ENCODE measurements around the gene ZMYND19.

DNA sequence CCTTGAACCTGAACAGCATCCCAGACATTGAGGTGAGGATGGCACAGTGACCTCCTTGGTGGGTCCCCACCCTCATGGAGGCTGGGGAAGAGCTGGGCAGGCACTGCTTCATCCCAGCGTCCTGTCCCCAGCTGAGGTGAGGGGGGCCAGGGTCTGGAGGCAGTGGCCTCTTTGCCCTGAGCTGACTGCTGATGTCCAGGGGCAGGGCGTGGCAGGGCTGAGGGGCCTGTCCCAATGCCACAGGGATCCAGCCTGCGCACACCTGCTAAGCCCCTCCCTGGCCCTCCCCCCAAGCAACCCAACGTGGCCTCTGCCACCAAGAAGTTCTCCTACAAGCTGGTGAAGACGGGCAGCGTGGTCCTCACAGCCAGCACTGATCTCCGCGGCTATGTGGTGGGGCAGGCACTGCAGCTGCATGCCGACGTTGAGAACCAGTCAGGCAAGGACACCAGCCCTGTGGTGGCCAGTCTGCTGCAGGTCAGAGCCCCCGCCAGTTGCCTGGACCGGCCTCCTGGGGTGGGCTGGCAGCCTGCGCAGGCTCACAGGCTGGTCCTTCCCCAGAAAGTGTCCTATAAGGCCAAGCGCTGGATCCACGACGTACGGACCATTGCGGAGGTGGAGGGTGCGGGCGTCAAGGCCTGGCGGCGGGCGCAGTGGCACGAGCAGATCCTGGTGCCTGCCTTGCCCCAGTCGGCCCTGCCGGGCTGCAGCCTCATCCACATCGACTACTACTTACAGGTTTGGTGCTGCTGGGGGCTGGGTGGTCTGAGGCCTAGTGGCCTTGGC lies 23.6 kb upstream of the ZMYND19 start:
- TF ChIP-seq CTCF (conservative IDR thresholded peaks at IDR 0.05; ENCODE audit: low read depth, low read length), result no peak
- TF ChIP-seq POLR2A (IDR thresholded peaks at IDR 0.05; ENCODE audit: low read depth, low read length), result no peak
- no peak for TF ChIP-seq RAD21 (IDR thresholded peaks at IDR 0.05; ENCODE audit: low read length)
- no peak for TF ChIP-seq RCOR1 (IDR thresholded peaks at IDR 0.05; ENCODE audit: insufficient replicate concordance, low read length)
- TF ChIP-seq RFX5 (IDR thresholded peaks at IDR 0.05; ENCODE audit: low read depth, low read length), result no peak
- no peak for TF ChIP-seq MAFK (IDR thresholded peaks at IDR 0.05; ENCODE audit: low read depth, low read length)
